NCI-H2029 treated with DMSO at 0.1 percent for 48 hours (cell line): ENCODE data around the gene PRDM1.

Experiments used
- DNase-seq: peaks from one replicate; lab custom pipeline; 2025; lab: John Stamatoyannopoulos, UW

The PRDM1 gene

GRCh38 chr6:106085984-106086813 is at the start of gene PRDM1:
PRDM1 (plus strand) TSS chr6:106086336; CDS start chr6:106086554, 218 bp downstream.
- DNase-seq = peak; percentile 65

- DNase-seq = no peak
Observed at GRCh38 chr6:106037060-106037459, 49.1 kb upstream of the PRDM1 start.

GRCh38 chr6:106039897-106040592 is 46.1 kb upstream of the PRDM1 start:
- DNase-seq = peak; percentile 20

GRCh38 chr6:106044151-106044550 is 42.0 kb upstream of the PRDM1 start:
- no peak for DNase-seq

GRCh38 chr6:106045077-106045476 is 41.1 kb upstream of the PRDM1 start:
- DNase-seq = no peak

- DNase-seq = peak; percentile 63
Observed at GRCh38 chr6:106046116-106046853, 39.9 kb upstream of the PRDM1 start.

- no peak for DNase-seq
Observed at GRCh38 chr6:106046854-106047200, 39.3 kb upstream of the PRDM1 start.

- DNase-seq = no peak
Observed at GRCh38 chr6:106048336-106048735, 37.8 kb upstream of the PRDM1 start.

- DNase-seq = no peak
Observed at GRCh38 chr6:106050538-106050937, 35.6 kb upstream of the PRDM1 start.

- DNase-seq = no peak
Observed at GRCh38 chr6:106051226-106051625, 34.9 kb upstream of the PRDM1 start.

GRCh38 chr6:106053484-106054205 is 32.5 kb upstream of the PRDM1 start:
- DNase-seq = no peak

- DNase-seq = no peak
Observed at GRCh38 chr6:106055489-106055888, 30.6 kb upstream of the PRDM1 start.

GRCh38 chr6:106056060-106056745 is 29.9 kb upstream of the PRDM1 start:
- no peak for DNase-seq

GRCh38 chr6:106056746-106057390 is 29.3 kb upstream of the PRDM1 start:
- DNase-seq = peak; percentile 41

- DNase-seq = no peak
Observed at GRCh38 chr6:106059331-106059730, 26.8 kb upstream of the PRDM1 start.

- no peak for DNase-seq
Observed at GRCh38 chr6:106060167-106060566, 26.0 kb upstream of the PRDM1 start.

GRCh38 chr6:106063448-106063850 is 22.7 kb upstream of the PRDM1 start:
- no peak for DNase-seq

GRCh38 chr6:106064142-106064541 is 22.0 kb upstream of the PRDM1 start:
- DNase-seq = no peak

- no peak for DNase-seq
Observed at GRCh38 chr6:106064756-106065155, 21.4 kb upstream of the PRDM1 start.

GRCh38 chr6:106066989-106067388 is 19.1 kb upstream of the PRDM1 start:
- no peak for DNase-seq

- peak; percentile 96 for DNase-seq
Observed at GRCh38 chr6:106069478-106069877, 16.7 kb upstream of the PRDM1 start.
